Measurements from ENCODE around the gene TP73.

DNA sequence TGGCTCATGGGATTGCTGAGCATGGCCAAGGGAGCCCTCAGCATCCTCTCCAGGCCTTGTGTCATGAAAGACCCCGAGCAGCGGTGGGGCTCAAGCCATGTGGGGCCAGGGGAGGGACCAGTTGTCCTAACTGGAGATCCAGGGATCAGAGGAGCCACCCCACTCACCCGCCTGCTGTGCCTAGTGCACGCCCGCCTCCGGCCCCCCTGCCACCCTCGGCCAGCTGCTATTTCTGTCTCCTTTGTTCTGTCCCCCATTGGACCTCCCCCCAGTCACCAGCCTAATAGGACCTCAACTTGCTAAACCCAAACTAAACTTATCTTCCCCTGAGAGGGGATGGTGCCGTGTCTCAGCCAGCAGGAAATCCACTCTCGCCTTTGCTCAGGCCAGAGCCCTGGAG, 44.4 kb downstream of the TP73 start:
- TF ChIP-seq CTCF (conservative IDR thresholded peaks at IDR 0.05; ENCODE audit: low read depth, low read length) (no peak), EZH2 (IDR thresholded peaks at IDR 0.05; ENCODE audit: borderline replicate concordance, low read depth, low read length, poor library complexity, severe bottlenecking) (no peak)

Measured in A673 (cell line).